IMR-90 (cell line): ENCODE data around the gene ERAS. TPM values are rescaled to one million over a fixed set of nuclear protein-coding genes. Genes with fewer than 3 reads are reported as not detected.

Experiments
- ATAC-seq: fragments of 200-7000 bp; cut with Tn5 transposase; 2 replicates; pipeline ENCODE4 v1.9.1; 2020; ENCODE audit warnings: low read depth, mild to moderate bottlenecking, moderate library complexity
- BruUV-seq: library from RNA; stranded (reverse); fragments of 400-500 nt; replicated peaks from 2 replicates; lab custom pipeline; 2021; lab: Mats Ljungman, UMichigan
- CTCF ChIA-PET: fragments of 300-600 bp; formaldehyde crosslinking; extraction: SDS; loops from one replicate; lab custom pipeline; 2021; ENCODE audit warnings: antibody characterized with exemption; lab: Yijun Ruan, JAX
- POLR2A ChIA-PET: fragments of 300-600 bp; sonication (Branson Sonifier 250); formaldehyde crosslinking; loops from one replicate; lab custom pipeline; 2022; ENCODE audit warnings: antibody characterized with exemption; ENCODE audit not compliant: unreplicated experiment; lab: Charles Lee
- DNase-seq: peaks from one replicate; pipeline ENCODE4 v3.0.0; 2013
- H2AFZ ChIP-seq: replicated peaks from 2 replicates; pipeline ENCODE3; 2013; ENCODE audit warnings: low read length, mild to moderate bottlenecking; ENCODE audit not compliant: poor library complexity
- H2AK5ac ChIP-seq: 2 replicates; pipeline ENCODE4 v1.6.1; 2013; ENCODE audit warnings: low read depth, low read length, inconsistent platforms
- H2AK9ac ChIP-seq: replicated peaks from 2 replicates; pipeline ENCODE3; 2013; ENCODE audit warnings: mild to moderate bottlenecking, low read depth, low read length, moderate library complexity; ENCODE audit not compliant: poor library complexity
- H2BK120ac ChIP-seq: 2 replicates; pipeline ENCODE4 v1.6.1; 2013; ENCODE audit warnings: low read depth, low read length, inconsistent platforms
- H2BK15ac ChIP-seq: 3 replicates; pipeline ENCODE4 v1.6.1; 2013; ENCODE audit warnings: low read depth, low read length, inconsistent platforms
- H2BK20ac ChIP-seq: 2 replicates; pipeline ENCODE4 v1.6.1; 2013; ENCODE audit warnings: low read depth, mild to moderate bottlenecking, inconsistent platforms, low read length, moderate library complexity
- H2BK5ac ChIP-seq: 2 replicates; pipeline ENCODE4 v1.6.1; 2013; ENCODE audit warnings: mild to moderate bottlenecking, low read depth, low read length, inconsistent platforms; ENCODE audit not compliant: poor library complexity, severe bottlenecking
- H3K14ac ChIP-seq: replicated peaks from 2 replicates; pipeline ENCODE4 v1.6.1; 2013; ENCODE audit warnings: low read depth, low read length, inconsistent platforms
- H3K18ac ChIP-seq: 2 replicates; pipeline ENCODE4 v1.6.1; 2013; ENCODE audit warnings: low read depth, low read length, control low read depth
- H3K23ac ChIP-seq: 2 replicates; pipeline ENCODE4 v1.6.1; 2013; ENCODE audit warnings: low read depth, low read length, inconsistent platforms
- H3K27ac ChIP-seq: 2 replicates; pipeline ENCODE4 v1.5.1; 2013; ENCODE audit warnings: mild to moderate bottlenecking, control low read depth, low read length; ENCODE audit not compliant: insufficient read depth
- H3K27me3 ChIP-seq: 2 replicates; pipeline ENCODE4 v1.6.1; 2013; ENCODE audit warnings: low read length; ENCODE audit not compliant: control insufficient read depth, insufficient read depth
- H3K36me3 ChIP-seq: 2 replicates; pipeline ENCODE4 v1.6.1; 2013; ENCODE audit warnings: low read length, mixed read lengths; ENCODE audit not compliant: control insufficient read depth, insufficient read depth
- H3K4ac ChIP-seq: 2 replicates; pipeline ENCODE4 v1.6.1; 2013; ENCODE audit warnings: low read depth, low read length, inconsistent platforms
- H3K4me1 ChIP-seq: 2 replicates; pipeline ENCODE4 v1.6.1; 2013; ENCODE audit warnings: low read length, mixed read lengths; ENCODE audit not compliant: control insufficient read depth, insufficient read depth
- H3K4me2 ChIP-seq: 2 replicates; pipeline ENCODE4 v1.6.1; 2013; ENCODE audit warnings: low read depth, mild to moderate bottlenecking, control low read depth, low read length, moderate library complexity
- H3K4me3 ChIP-seq: 2 replicates; pipeline ENCODE4 v1.5.1; 2013; ENCODE audit warnings: low read depth, mild to moderate bottlenecking, control low read depth, low read length, moderate library complexity; ENCODE audit not compliant: insufficient read depth
- H3K56ac ChIP-seq: 2 replicates; pipeline ENCODE4 v1.6.1; 2013; ENCODE audit warnings: low read length, inconsistent platforms; ENCODE audit not compliant: insufficient read depth; ENCODE audit errors: extremely low read depth
- H3K79me1 ChIP-seq, 2 experiments: 2 replicates each; pipeline ENCODE4 v1.6.1; 2013; ENCODE audit warnings: low read length in 2 of 2, inconsistent platforms in 1 of 2, low read depth in 1 of 2
- H3K9ac ChIP-seq: 2 replicates; pipeline ENCODE4 v1.6.1; 2013; ENCODE audit warnings: low read depth, low read length, control low read depth
- H3K9me1 ChIP-seq: 2 replicates; pipeline ENCODE4 v1.6.1; 2013; ENCODE audit warnings: low read length, inconsistent platforms; ENCODE audit not compliant: insufficient read depth
- H3K9me3 ChIP-seq: 2 replicates; pipeline ENCODE4 v1.6.1; 2013; ENCODE audit warnings: low read length; ENCODE audit not compliant: control insufficient read depth, insufficient read depth
- H4K20me1 ChIP-seq: 2 replicates; pipeline ENCODE4 v1.6.1; 2013; ENCODE audit warnings: low read length, inconsistent platforms; ENCODE audit not compliant: insufficient read depth
- H4K5ac ChIP-seq: 2 replicates; pipeline ENCODE4 v1.6.1; 2013; ENCODE audit warnings: mild to moderate bottlenecking, low read depth, low read length, control low read depth
- H4K8ac ChIP-seq, 2 experiments: 2 replicates each; pipeline ENCODE4 v1.6.1; 2013; ENCODE audit warnings: low read depth in 2 of 2, low read length in 2 of 2, control low read depth in 1 of 2, inconsistent platforms in 1 of 2
- H4K91ac ChIP-seq: 2 replicates; pipeline ENCODE4 v1.6.1; 2013; ENCODE audit warnings: low read depth, low read length, inconsistent platforms; ENCODE audit not compliant: insufficient read depth
- BHLHE40 ChIP-seq: fragments of 150-350 bp; IDR thresholded peaks from 2 replicates; pipeline ENCODE4 v1.6.1; 2016; ENCODE audit warnings: mild to moderate bottlenecking, low read depth, low read length
- CEBPB ChIP-seq: IDR thresholded peaks from 2 replicates; pipeline ENCODE4 v1.6.1; 2012; ENCODE audit warnings: low read depth, low read length, improper control_type of control experiment
- CHD1 ChIP-seq: IDR thresholded peaks from 2 replicates; pipeline ENCODE4 v1.6.1; 2012; ENCODE audit warnings: low read depth, low read length, improper control_type of control experiment
- MAFK ChIP-seq: IDR thresholded peaks from 2 replicates; pipeline ENCODE4 v1.6.1; 2012; ENCODE audit warnings: low read depth, low read length, improper control_type of control experiment
- MAZ ChIP-seq: IDR thresholded peaks from 2 replicates; pipeline ENCODE4 v1.6.1; 2012; ENCODE audit warnings: low read depth, mild to moderate bottlenecking, low read length, improper control_type of control experiment, moderate library complexity, borderline replicate concordance
- MXI1 ChIP-seq: IDR thresholded peaks from 2 replicates; pipeline ENCODE4 v1.6.1; 2012; ENCODE audit warnings: low read depth, mild to moderate bottlenecking, low read length, moderate library complexity, borderline replicate concordance
- POLR2A ChIP-seq: IDR thresholded peaks from 2 replicates; pipeline ENCODE4 v1.6.1; 2012; ENCODE audit warnings: mild to moderate bottlenecking, low read depth, low read length
- RAD21 ChIP-seq: IDR thresholded peaks from 2 replicates; pipeline ENCODE4 v1.6.1; 2012; ENCODE audit warnings: low read length, improper control_type of control experiment
- RCOR1 ChIP-seq: IDR thresholded peaks from 2 replicates; pipeline ENCODE4 v1.6.1; 2012; ENCODE audit warnings: mild to moderate bottlenecking, low read length, improper control_type of control experiment; ENCODE audit not compliant: insufficient replicate concordance
- RFX5 ChIP-seq: IDR thresholded peaks from 2 replicates; pipeline ENCODE4 v1.8.0; 2012; ENCODE audit warnings: low read depth, mild to moderate bottlenecking, low read length, moderate library complexity
- WGBS, 2 experiments: methylation state at CpG; one replicate each; pipeline versions ENCODE4 v1.1.5 to v1.1.7; 2013; ENCODE audit warnings: missing lambda C conversion rate in 2 of 2; ENCODE audit not compliant: insufficient read length in 1 of 2; ENCODE audit errors: extremely low coverage in 2 of 2; 5-methylcytosine and 5-hydroxymethylcytosine counted together
- dilution Hi-C: fragments of 300-500 bp; cut with HindIII; formaldehyde crosslinking; loops from one replicate; pipeline ENCODE4 v1.14.3; 2018; ENCODE audit warnings: low sequenced_read_pairs; ENCODE audit not compliant: unreplicated experiment
- in situ Hi-C: fragments of 300-500 bp; cut with MboI; formaldehyde crosslinking; loops from 3 replicates; pipeline ENCODE4 v1.14.3; 2019; ENCODE audit warnings: low sequenced_read_pairs, inconsistent platforms, mixed read lengths
- intact Hi-C: fragments of 100-400 bp; cut with micrococcal nuclease; formaldehyde crosslinking; loops from 2 replicates; pipeline ENCODE4 v1.10.0; 2022
- polyA plus RNA-seq, 3 experiments: library from polyadenylated mRNA; depleted of rRNA; stranded (reverse); fragments of >200 nt; gene quantifications; 2 replicates each; pipeline ENCODE4 v1.2.3, GENCODE V29; 2012; ENCODE audit warnings: low replicate concordance in 1 of 3
- total RNA-seq: library from RNA; depleted of rRNA; stranded (reverse); fragments of >200 nt; gene quantifications from 2 replicates; pipeline ENCODE4 v1.2.3, GENCODE V29; 2012
- TF ChIP-seq, protein P1 (sequence below): conservative IDR thresholded peaks from 2 replicates; pipeline ENCODE4 v1.5.1; 2012; ENCODE audit warnings: mild to moderate bottlenecking, low read depth, low read length, improper control_type of control experiment
- TF ChIP-seq, protein P2 (sequence below): fragments of 150-350 bp; IDR thresholded peaks from 2 replicates; pipeline ENCODE4 v1.6.1; 2017; ENCODE audit warnings: mild to moderate bottlenecking, antibody characterized with exemption, low read length, low read depth

Gene ERAS
- total and polyA plus RNA-seq, 2 of the 4 experiments (the other 2 are of a cell fraction) = not detected

DNA sequence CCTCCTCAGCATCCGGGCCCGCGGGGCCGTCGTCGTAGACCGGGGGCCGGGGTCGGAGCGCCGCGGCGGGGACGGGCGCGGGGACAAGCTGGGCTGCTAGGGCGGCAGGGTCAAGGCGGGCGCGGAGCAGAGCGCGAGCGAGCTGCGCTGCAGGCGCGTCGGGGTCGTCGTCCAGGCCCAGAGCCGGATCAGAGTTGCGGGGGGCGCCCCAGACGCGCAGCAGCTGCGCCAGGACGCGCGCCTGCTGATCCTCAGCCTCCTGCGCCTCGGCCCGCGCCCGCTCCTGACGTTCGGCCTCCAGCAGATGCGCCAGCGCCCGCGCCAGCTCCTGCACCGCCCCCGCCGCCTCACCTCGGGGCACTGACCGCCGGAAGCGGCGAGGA is 5.6 kb downstream of the ERAS start:
- BruUV-seq = no TSS peak
- H3K9ac ChIP-seq = no peak overlapping the region
- H3K27me3 ChIP-seq = peaks cover 50% of the 10 kb centered on the region
- no peaks in the 10 kb centered on the region; the same call in 1 of the 2 replicates for H3K9me3 ChIP-seq
- intact Hi-C loops = no loop called here
- H2BK20ac ChIP-seq = no peak overlapping the region
- no peak overlapping the region for H3K4me3 ChIP-seq
- no peak overlapping the region for H2BK5ac ChIP-seq
- no peak overlapping the region for H3K4me2 ChIP-seq
- no peak for ATAC-seq
- no peak overlapping the region for H3K56ac ChIP-seq
- H2AK5ac ChIP-seq = no peak overlapping the region
- no peak overlapping the region for H3K14ac ChIP-seq
- ChIA-PET CTCF (no interaction called here), POLR2A (no interaction called here)
- H2AK9ac ChIP-seq = no peak overlapping the region
- H2BK15ac ChIP-seq = no peak overlapping the region
- H3K36me3 ChIP-seq = no peaks in the 10 kb centered on the region
- H4K5ac ChIP-seq = no peak overlapping the region
- H3K4ac ChIP-seq = no peak overlapping the region
- H3K4me1 ChIP-seq = no peaks in the 10 kb centered on the region
- no peaks in the 10 kb centered on the region for H4K20me1 ChIP-seq
- H3K79me1 ChIP-seq = no peaks in the 10 kb centered on the region
- WGBS, 2 experiments = 23% methylated on average over 19 of the region's 57 CpGs; no CpG with 5 or more reads in 1 of the 2 experiments
- no peak overlapping the region for H3K27ac ChIP-seq
- H3K23ac ChIP-seq = no peak overlapping the region
- in situ Hi-C loops = no loop called here
- dilution Hi-C loops = no loop called here
- H2AFZ ChIP-seq = no peak overlapping the region
- H3K9me1 ChIP-seq = no peaks in the 10 kb centered on the region
- no peak overlapping the region for H2BK120ac ChIP-seq
- TF ChIP-seq MAFK (no peak), RAD21 (no peak), CEBPB (no peak), RFX5 (no peak), RCOR1 (no peak), POLR2A (no peak), MXI1 (no peak), BHLHE40 (no peak), MAZ (no peak), CHD1 (no peak)
- TF ChIP-seq, protein P1, sequence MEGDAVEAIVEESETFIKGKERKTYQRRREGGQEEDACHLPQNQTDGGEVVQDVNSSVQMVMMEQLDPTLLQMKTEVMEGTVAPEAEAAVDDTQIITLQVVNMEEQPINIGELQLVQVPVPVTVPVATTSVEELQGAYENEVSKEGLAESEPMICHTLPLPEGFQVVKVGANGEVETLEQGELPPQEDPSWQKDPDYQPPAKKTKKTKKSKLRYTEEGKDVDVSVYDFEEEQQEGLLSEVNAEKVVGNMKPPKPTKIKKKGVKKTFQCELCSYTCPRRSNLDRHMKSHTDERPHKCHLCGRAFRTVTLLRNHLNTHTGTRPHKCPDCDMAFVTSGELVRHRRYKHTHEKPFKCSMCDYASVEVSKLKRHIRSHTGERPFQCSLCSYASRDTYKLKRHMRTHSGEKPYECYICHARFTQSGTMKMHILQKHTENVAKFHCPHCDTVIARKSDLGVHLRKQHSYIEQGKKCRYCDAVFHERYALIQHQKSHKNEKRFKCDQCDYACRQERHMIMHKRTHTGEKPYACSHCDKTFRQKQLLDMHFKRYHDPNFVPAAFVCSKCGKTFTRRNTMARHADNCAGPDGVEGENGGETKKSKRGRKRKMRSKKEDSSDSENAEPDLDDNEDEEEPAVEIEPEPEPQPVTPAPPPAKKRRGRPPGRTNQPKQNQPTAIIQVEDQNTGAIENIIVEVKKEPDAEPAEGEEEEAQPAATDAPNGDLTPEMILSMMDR = no peak
- TF ChIP-seq, protein P2, sequence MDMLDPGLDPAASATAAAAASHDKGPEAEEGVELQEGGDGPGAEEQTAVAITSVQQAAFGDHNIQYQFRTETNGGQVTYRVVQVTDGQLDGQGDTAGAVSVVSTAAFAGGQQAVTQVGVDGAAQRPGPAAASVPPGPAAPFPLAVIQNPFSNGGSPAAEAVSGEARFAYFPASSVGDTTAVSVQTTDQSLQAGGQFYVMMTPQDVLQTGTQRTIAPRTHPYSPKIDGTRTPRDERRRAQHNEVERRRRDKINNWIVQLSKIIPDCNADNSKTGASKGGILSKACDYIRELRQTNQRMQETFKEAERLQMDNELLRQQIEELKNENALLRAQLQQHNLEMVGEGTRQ = no peak
- H3K18ac ChIP-seq = no peak overlapping the region
- H4K91ac ChIP-seq = no peak overlapping the region
- no peak for DNase-seq
- no peak overlapping the region for H4K8ac ChIP-seq
